Ascending aorta (tissue), 2 donors: ENCODE data around the gene FHOD3. TPM values are rescaled to one million over a fixed set of nuclear protein-coding genes. Genes with fewer than 3 reads are reported as not detected.

Experiments used
- DNase-seq, 2 donors: peaks; one replicate each; pipeline ENCODE4 v3.0.0-alpha.2; 2019; ENCODE audit warnings: low spot score in 2 of 2
- H3K27ac ChIP-seq, 2 donors: fragments of 200-600 bp; sonication (generic); one replicate each; pipeline ENCODE4 v1.5.1; 2016 to 2017; ENCODE audit warnings: mild to moderate bottlenecking in 1 of 2
- H3K27me3 ChIP-seq: fragments of 200-600 bp; sonication (generic); one replicate; pipeline ENCODE4 v1.5.1; 2017
- H3K36me3 ChIP-seq, 2 donors: fragments of 200-600 bp; sonication (generic); one replicate each; pipeline ENCODE4 v1.5.1; 2016
- H3K4me1 ChIP-seq, 2 donors: fragments of 200-600 bp; sonication (generic); one replicate each; pipeline ENCODE4 v1.5.1; 2016 to 2017; ENCODE audit warnings: mild to moderate bottlenecking in 1 of 2
- H3K4me3 ChIP-seq, 2 donors: fragments of 200-600 bp; sonication (generic); one replicate each; pipeline ENCODE4 v1.5.1; 2016 to 2017; ENCODE audit warnings: mild to moderate bottlenecking in 1 of 2
- H3K9me3 ChIP-seq, 2 donors: fragments of 200-600 bp; sonication (generic); one replicate each; pipeline ENCODE4 v1.5.1; 2016
- CTCF ChIP-seq, 3 experiments: fragments of 200-600 bp in 2 of 3; fragments of 450-650 bp in 1 of 3; sonication (generic) in 2 of 3; IDR thresholded peaks; one replicate each; pipeline ENCODE4 v1.5.1; 2016 to 2019; ENCODE audit warnings: antibody characterized with exemption in 3 of 3, mild to moderate bottlenecking in 1 of 3, moderate library complexity in 1 of 3
- intact Hi-C: fragments of 100-400 bp; cut with DNase I; formaldehyde crosslinking; loops from one replicate; pipeline ENCODE4 v1.15.1; 2023
- total RNA-seq: library from RNA; depleted of rRNA; stranded (reverse); fragments of >200 nt; gene quantifications from one replicate; pipeline ENCODE4 v1.1.0, GENCODE V29; 2016

FHOD3 gene
- total RNA-seq, 1 donor from 2014 or later, result 12.7 TPM

GRCh38 chr18:36321658-36322407 is 24.3 kb downstream of the FHOD3 start:
- H3K27ac ChIP-seq, result no peak overlapping the region
- H3K4me3 ChIP-seq, result no peak overlapping the region
- no peaks in the 10 kb centered on the region for H3K27me3 ChIP-seq
- no peak for TF ChIP-seq CTCF (IDR thresholded peaks at IDR 0.05)
- intact Hi-C loops, result no loop called here
- H3K36me3 ChIP-seq, result no peaks in the 10 kb centered on the region
- peaks cover 0 to 4% of the 10 kb centered on the region in 2 donors for H3K9me3 ChIP-seq
- no peak for DNase-seq
- H3K4me1 ChIP-seq, result peaks cover 0 to 3% of the 10 kb centered on the region in 2 donors

- H3K36me3 ChIP-seq, result no peaks in the 10 kb centered on the region
- H3K4me3 ChIP-seq, result no peak overlapping the region
- H3K4me1 ChIP-seq, result peaks cover 0 to 3% of the 10 kb centered on the region in 2 donors
- no peak for TF ChIP-seq CTCF (IDR thresholded peaks at IDR 0.05)
- peaks cover 0 to 4% of the 10 kb centered on the region in 2 donors for H3K9me3 ChIP-seq
- H3K27me3 ChIP-seq, result no peaks in the 10 kb centered on the region
- no peak for DNase-seq
- no peak overlapping the region for H3K27ac ChIP-seq
- intact Hi-C loops, result no loop called here
These were observed 24.9 kb downstream of the FHOD3 start for GRCh38 chr18:36322408-36322728.

GRCh38 chr18:36322734-36323133 is 25.2 kb downstream of the FHOD3 start:
- peaks cover 0 to 4% of the 10 kb centered on the region in 2 donors for H3K9me3 ChIP-seq
- DNase-seq, result no peak
- no peak for TF ChIP-seq CTCF (IDR thresholded peaks at IDR 0.05)
- no peak overlapping the region for H3K4me3 ChIP-seq
- H3K27me3 ChIP-seq, result no peaks in the 10 kb centered on the region
- no peak overlapping the region for H3K27ac ChIP-seq
- intact Hi-C loops, result no loop called here
- no peaks in the 10 kb centered on the region for H3K36me3 ChIP-seq
- H3K4me1 ChIP-seq, result peaks cover 0 to 3% of the 10 kb centered on the region in 2 donors

GRCh38 chr18:36323421-36323820 is 25.9 kb downstream of the FHOD3 start:
- intact Hi-C loops, result no loop called here
- no peak for DNase-seq

GRCh38 chr18:36325846-36326245 is 28.3 kb downstream of the FHOD3 start:
- intact Hi-C loops, result no loop called here
- Histone ChIP-seq H3K36me3 (no peaks in the 10 kb centered on the region), H3K4me3 (no peak overlapping the region), H3K27ac (no peak overlapping the region), H3K27me3 (no peaks in the 10 kb centered on the region), H3K4me1 (peaks cover 3 to 8% of the 10 kb centered on the region in 2 donors), H3K9me3 (no peaks in the 10 kb centered on the region)
- no peak for TF ChIP-seq CTCF (IDR thresholded peaks at IDR 0.05)
- no peak for DNase-seq

More at GRCh38 chr18:36323421-36323820, 25.9 kb downstream of the FHOD3 start:
- Histone ChIP-seq H3K36me3 (no peaks in the 10 kb centered on the region), H3K9me3 (peaks cover 0 to 4% of the 10 kb centered on the region in 2 donors), H3K4me1 (peaks cover 0 to 3% of the 10 kb centered on the region in 2 donors), H3K27ac (no peak overlapping the region), H3K27me3 (no peaks in the 10 kb centered on the region), H3K4me3 (no peak overlapping the region)
- no peak for TF ChIP-seq CTCF (IDR thresholded peaks at IDR 0.05)
